ENCODE measurements around the gene SMC6.

GRCh38 chr2:17672583-17673317 lies 80.9 kb downstream of the SMC6 start:
- no peak for TF ChIP-seq CTCF (IDR thresholded peaks at IDR 0.05 in 4 of 5, conservative IDR thresholded peaks at IDR 0.05 in 1 of 5)
- no peak for TF ChIP-seq POLR2A (IDR thresholded peaks at IDR 0.05)
